ENCODE measurements around the gene NGF.

Gene NGF

DNA sequence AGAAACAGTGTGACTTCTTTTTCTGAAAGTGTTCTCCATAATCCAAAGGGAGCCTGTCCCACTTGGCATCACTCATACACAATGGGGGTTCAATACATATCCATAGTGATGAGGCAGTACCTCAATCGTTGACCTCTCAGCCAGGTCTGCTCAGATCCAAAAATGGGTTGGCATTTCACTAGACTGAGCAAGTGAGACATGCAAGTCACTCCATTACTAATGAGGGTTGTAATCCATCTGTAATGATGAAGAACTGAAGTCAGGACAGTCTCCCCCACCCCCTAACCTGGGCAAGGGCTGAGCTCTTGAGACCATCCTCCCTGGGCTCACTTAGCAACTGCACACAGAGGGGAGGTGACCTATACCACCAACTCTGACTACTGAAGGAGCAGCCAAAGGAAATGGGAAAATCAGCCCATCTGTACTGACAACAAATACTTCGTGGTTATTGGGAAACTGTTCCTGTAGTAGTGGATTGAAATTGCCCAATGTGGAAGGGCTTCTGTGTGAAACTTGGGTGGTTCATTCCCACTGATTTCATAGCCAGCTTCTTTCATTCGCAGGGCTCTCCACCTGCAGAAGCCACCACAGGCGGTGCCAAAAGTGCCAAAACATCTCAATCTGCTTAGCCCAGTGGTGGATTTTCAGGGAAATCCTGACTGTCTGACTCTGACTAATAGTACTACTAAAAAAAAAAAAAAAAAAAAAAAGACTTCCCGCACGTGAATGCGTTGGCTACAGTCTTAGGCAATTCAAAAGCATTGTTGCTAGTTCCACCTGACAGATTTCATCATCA is 5.0 kb downstream of the NGF start:
- TF ChIP-seq, protein P1, sequence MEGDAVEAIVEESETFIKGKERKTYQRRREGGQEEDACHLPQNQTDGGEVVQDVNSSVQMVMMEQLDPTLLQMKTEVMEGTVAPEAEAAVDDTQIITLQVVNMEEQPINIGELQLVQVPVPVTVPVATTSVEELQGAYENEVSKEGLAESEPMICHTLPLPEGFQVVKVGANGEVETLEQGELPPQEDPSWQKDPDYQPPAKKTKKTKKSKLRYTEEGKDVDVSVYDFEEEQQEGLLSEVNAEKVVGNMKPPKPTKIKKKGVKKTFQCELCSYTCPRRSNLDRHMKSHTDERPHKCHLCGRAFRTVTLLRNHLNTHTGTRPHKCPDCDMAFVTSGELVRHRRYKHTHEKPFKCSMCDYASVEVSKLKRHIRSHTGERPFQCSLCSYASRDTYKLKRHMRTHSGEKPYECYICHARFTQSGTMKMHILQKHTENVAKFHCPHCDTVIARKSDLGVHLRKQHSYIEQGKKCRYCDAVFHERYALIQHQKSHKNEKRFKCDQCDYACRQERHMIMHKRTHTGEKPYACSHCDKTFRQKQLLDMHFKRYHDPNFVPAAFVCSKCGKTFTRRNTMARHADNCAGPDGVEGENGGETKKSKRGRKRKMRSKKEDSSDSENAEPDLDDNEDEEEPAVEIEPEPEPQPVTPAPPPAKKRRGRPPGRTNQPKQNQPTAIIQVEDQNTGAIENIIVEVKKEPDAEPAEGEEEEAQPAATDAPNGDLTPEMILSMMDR (IDR thresholded peaks at IDR 0.05; ENCODE audit: low read depth, low read length): no peak
- peak; percentile 85 for DNase-seq (ENCODE audit: extremely low read depth, low read depth)

DNA sequence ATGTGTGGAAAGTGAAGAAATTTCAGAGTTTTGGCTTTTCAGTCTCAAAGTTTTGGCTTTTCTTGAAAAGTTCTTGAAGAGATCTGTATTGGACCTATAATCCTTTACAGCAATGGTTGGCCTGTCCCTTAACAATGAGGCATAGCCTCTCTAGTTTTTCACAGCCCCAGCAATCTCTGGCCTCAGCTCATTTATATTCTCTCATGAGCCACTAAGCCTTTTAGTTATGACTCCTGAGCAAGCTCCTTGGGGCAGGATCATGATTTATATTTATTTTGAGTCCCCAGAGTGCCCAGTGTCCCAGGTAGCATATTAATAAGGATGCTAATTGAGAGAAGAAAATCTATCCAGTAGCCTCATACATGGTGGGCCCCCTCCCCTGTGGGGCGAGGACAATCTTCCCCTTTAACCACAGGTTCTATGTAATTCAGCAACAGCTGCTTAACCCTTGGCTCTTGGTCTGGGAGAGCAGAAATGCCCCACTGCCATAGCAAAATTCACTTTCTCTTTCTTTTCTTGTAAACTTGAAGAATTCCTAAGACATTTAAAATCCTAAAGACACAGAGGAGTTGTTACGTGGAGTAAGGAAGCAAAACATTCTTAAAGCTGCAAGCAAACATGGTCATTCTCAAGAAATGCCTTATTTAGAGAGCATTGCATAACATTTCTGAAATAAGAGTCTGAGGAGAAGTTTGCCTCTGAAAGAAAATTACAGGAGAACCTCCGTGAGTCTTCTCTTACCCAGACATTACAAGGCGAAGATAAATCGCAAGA is 6.3 kb downstream of the NGF start:
- TF ChIP-seq, protein P1 (IDR thresholded peaks at IDR 0.05; ENCODE audit: low read depth, low read length): no peak
- DNase-seq (ENCODE audit: extremely low read depth, low read depth): no peak

DNA sequence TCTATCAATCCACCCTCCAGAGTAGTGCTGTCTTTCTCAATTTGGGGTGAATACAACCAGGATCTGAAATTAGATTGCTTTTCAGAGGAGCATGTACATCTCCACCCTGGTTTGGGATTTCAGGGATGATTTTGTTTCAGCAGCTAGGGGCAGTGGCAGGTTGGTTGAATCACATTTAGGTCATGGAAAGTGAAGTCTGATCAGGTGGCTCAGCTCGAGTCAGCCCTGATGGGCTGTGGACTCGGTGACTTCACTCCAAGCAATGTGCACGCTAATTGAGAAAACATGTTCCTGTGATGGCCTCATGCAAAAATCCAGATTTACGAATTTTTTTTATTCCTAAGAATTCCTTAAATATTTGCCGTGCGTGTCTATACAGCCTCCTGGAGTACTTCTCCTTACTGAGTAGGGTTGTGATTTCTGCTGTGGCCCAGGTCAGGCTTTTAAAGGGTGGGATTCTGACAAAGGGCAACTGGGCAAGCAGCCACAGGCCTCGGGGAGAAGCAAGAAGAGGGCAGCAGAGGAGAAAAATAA is 7.5 kb downstream of the NGF start:
- peak; percentile 91 for DNase-seq (ENCODE audit: extremely low read depth, low read depth)
- TF ChIP-seq, protein P1 (IDR thresholded peaks at IDR 0.05; ENCODE audit: low read depth, low read length): peak; percentile 41

DNA sequence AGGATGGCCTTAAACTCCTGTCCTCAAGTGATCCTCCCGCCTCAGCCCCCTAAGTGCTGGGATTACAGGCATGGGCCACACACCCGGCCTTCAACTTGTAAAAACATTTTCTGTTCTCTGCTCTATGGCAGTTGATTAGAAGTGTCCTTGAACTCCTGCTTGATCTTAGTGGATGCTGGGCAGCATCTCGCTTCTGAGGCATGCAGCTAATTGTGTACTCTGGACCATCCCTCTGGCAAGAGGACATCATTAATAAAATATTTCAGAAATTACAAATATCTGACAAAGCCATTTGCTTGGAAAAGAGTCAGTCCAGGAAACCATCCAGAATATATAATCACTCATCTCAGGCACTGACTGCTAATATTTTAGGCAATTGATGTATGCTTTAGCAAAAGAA is 8.1 kb downstream of the NGF start:
- no peak for DNase-seq (ENCODE audit: extremely low read depth, low read depth)
- TF ChIP-seq, protein P1 (IDR thresholded peaks at IDR 0.05; ENCODE audit: low read depth, low read length): no peak

DNA sequence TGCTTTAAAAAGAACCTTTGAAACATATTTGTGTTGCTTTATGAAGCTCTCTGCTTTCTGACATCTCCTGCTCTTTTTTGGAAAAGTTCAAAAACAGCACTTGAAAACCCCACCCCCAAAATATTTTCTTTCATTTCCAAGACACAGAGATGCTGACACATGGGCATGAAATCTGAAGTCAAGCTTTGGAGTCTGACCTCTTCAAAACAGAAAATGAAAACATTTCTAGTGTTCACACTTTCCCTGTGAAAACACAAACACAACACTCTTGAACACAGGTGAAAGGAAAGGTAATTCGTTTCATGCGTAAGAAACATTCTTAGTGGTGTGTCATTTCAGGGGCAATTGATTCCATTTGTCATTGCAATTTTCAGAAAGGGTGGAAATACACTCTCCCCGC is 10.8 kb downstream of the NGF start:
- DNase-seq (ENCODE audit: extremely low read depth, low read depth): no peak
- TF ChIP-seq, protein P1 (IDR thresholded peaks at IDR 0.05; ENCODE audit: low read depth, low read length): no peak

DNA sequence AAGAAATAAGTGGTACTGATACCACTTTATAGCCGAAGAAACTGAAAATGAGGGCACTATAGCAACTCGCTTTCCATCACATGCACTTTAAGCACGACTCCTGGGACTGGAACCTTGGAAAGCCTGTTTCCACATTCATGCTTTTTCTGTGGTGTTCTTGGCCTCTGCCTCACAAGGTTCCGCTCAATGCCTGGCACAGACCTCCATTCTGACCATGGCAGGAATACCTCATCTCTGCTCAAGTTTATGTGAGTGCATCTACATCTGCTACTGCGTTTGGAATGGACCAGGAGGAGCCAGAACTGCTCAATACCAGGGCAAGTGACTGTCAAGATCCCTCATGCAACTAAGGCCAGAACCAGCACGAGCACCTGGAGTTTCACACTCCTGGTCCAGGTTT is 11.6 kb downstream of the NGF start:
- no peak for DNase-seq (ENCODE audit: extremely low read depth, low read depth)
- TF ChIP-seq, protein P1 (IDR thresholded peaks at IDR 0.05; ENCODE audit: low read depth, low read length): no peak

DNA sequence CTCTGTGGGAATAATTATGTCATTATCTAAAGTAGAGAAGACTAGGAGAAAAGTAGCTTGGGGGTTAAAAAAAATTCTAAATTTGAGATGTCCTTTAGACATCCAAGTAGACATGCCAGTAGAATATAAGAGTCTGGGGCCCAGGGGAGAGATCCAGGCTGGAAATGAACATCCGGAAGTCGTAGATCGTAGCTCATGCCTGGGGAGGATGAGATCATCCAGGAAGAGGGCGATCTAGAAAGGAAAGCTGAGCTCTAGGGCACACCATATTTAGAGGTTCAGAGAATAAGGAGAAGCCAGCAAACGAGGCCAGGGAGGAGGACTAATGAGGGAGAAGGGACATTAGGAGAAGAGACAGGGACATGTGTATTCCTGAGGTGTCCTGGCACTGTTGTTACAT is 12.2 kb downstream of the NGF start:
- TF ChIP-seq, protein P1 (IDR thresholded peaks at IDR 0.05; ENCODE audit: low read depth, low read length): no peak

More for the DNA sequence above, 12.2 kb downstream of the NGF start:
- DNase-seq (ENCODE audit: extremely low read depth, low read depth): no peak

Measured in AG09319 (cell line).